Thyroid gland (tissue), 4 donors: ENCODE data around the gene KIAA1755.

Experiments
- POLR2A ChIP-seq, 2 donors: fragments of 450-650 bp; IDR thresholded peaks; one replicate each; pipeline ENCODE4 v1.6.1; 2017; ENCODE audit warnings: antibody characterized with exemption in 2 of 2, mild to moderate bottlenecking in 2 of 2, moderate library complexity in 1 of 2
- TF ChIP-seq, protein P1 (sequence below), 6 experiments: fragments of 200-600 bp in 3 of 6; fragments of 450-650 bp in 3 of 6; sonication (generic) in 3 of 6; IDR thresholded peaks; one replicate each; pipeline ENCODE4 v1.5.1; 2016 to 2019; ENCODE audit warnings: antibody characterized with exemption in 6 of 6, mild to moderate bottlenecking in 2 of 6, inconsistent platforms in 1 of 6, moderate library complexity in 1 of 6

GRCh38 chr20:38277285-38277684 lies 16.8 kb upstream of the KIAA1755 start:
- TF ChIP-seq, protein P1, sequence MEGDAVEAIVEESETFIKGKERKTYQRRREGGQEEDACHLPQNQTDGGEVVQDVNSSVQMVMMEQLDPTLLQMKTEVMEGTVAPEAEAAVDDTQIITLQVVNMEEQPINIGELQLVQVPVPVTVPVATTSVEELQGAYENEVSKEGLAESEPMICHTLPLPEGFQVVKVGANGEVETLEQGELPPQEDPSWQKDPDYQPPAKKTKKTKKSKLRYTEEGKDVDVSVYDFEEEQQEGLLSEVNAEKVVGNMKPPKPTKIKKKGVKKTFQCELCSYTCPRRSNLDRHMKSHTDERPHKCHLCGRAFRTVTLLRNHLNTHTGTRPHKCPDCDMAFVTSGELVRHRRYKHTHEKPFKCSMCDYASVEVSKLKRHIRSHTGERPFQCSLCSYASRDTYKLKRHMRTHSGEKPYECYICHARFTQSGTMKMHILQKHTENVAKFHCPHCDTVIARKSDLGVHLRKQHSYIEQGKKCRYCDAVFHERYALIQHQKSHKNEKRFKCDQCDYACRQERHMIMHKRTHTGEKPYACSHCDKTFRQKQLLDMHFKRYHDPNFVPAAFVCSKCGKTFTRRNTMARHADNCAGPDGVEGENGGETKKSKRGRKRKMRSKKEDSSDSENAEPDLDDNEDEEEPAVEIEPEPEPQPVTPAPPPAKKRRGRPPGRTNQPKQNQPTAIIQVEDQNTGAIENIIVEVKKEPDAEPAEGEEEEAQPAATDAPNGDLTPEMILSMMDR (IDR thresholded peaks at IDR 0.05): no peak
- no peak for TF ChIP-seq POLR2A (IDR thresholded peaks at IDR 0.05)
